K562 (cell line): ENCODE results near the gene PTHLH. TPM values are rescaled to one million over a fixed set of nuclear protein-coding genes. Genes with fewer than 3 reads are reported as not detected.

Experiments
- ATAC-seq: fragments of 200-7000 bp; cut with Tn5 transposase; 3 replicates; pipeline ENCODE4 v1.9.1; 2020; ENCODE audit warnings: moderate library complexity
- Bru-seq: library from RNA; stranded (reverse); fragments of 400-500 nt; gene quantifications from one replicate; lab custom pipeline; 2021; lab: Mats Ljungman, UMichigan
- BruChase-seq, 2 experiments: library from RNA; stranded (reverse); fragments of 400-500 nt; gene quantifications; one replicate each; lab custom pipeline; 2021; lab: Mats Ljungman, UMichigan
- BruUV-seq: library from RNA; stranded (reverse); fragments of 400-500 nt; replicated peaks from 2 replicates; lab custom pipeline; 2021; lab: Mats Ljungman, UMichigan
- CTCF ChIA-PET: fragments of 300-600 bp; formaldehyde crosslinking; extraction: SDS; loops from one replicate; lab custom pipeline; 2021; ENCODE audit warnings: low intra/inter-chr PET ratio; lab: Yijun Ruan, JAX
- POLR2A ChIA-PET: fragments of 300-600, 350-650 bp; sonication (Branson Sonifier 250); formaldehyde crosslinking; extraction: SDS; loops from one replicate; lab custom pipeline; 2021; ENCODE audit warnings: antibody characterized with exemption, inconsistent platforms; lab: Yijun Ruan, JAX
- DNase-seq, 4 experiments: peaks; one replicate each; pipeline versions ENCODE4 v3.0.0 to v3.0.0-alpha.2; 2011 to 2018; ENCODE audit warnings: low spot score in 3 of 4, mixed read lengths in 3 of 4; ENCODE audit errors: extremely low read depth in 1 of 4
- FAIRE-seq: peaks from 2 replicates; lab custom pipeline; 2011; peaks lifted over from hg19 to GRCh38; lab: Jason Lieb, UNC
- H2AFZ ChIP-seq: 2 replicates; pipeline ENCODE4 v1.6.0; 2011; ENCODE audit warnings: low read depth, low read length, control low read depth, inconsistent platforms
- H3K27ac ChIP-seq: fragments of 200-600 bp; 3 replicates; pipeline ENCODE4 v1.8.0; 2011; ENCODE audit warnings: low read depth, mild to moderate bottlenecking, control low read depth, inconsistent platforms, low read length, moderate library complexity, mixed read lengths; ENCODE audit errors: extremely low read depth
- H3K27me3 ChIP-seq, 2 experiments: fragments of 300-600 bp in 1 of 2; 2 replicates in 1 of 2; 3 replicates in 1 of 2; pipeline versions ENCODE4 v1.6.0 to v1.8.0; 2011; ENCODE audit warnings: inconsistent platforms in 2 of 2, low read length in 2 of 2, mild to moderate bottlenecking in 1 of 2, mixed read lengths in 1 of 2, moderate library complexity in 1 of 2; ENCODE audit not compliant: control insufficient read depth in 2 of 2, insufficient read depth in 2 of 2
- H3K36me3 ChIP-seq: fragments of 300-600 bp; 3 replicates; pipeline ENCODE4 v1.8.0; 2011; ENCODE audit warnings: mild to moderate bottlenecking, low read length, inconsistent platforms; ENCODE audit not compliant: control insufficient read depth, insufficient read depth
- H3K4me1 ChIP-seq, 2 experiments: fragments of 200-600 bp in 1 of 2; replicated peaks in 1 of 2; 2 replicates in 1 of 2; 3 replicates in 1 of 2; pipeline versions ENCODE4 v1.5.1 to v1.8.0; 2011; ENCODE audit warnings: inconsistent platforms in 2 of 2, low read length in 2 of 2, mild to moderate bottlenecking in 1 of 2, mixed read lengths in 1 of 2, moderate library complexity in 1 of 2; ENCODE audit not compliant: control insufficient read depth in 2 of 2, insufficient read depth in 2 of 2
- H3K4me2 ChIP-seq: 2 replicates; pipeline ENCODE4 v1.6.1; 2011; ENCODE audit warnings: low read length, control low read depth, inconsistent platforms, mixed read lengths; ENCODE audit not compliant: insufficient read depth
- H3K4me3 ChIP-seq: fragments of 200-600 bp; sonication (generic), shearing (Covaris generic); 2 replicates; pipeline ENCODE4 v1.5.1; 2016; ENCODE audit warnings: control low read depth, inconsistent platforms
- H3K79me2 ChIP-seq: fragments of 200-600 bp; 3 replicates; pipeline ENCODE4 v1.8.0; 2011; ENCODE audit warnings: low read length, inconsistent platforms; ENCODE audit not compliant: control insufficient read depth, insufficient read depth
- H3K9ac ChIP-seq, 2 experiments: 2 replicates each; pipeline versions ENCODE4 v1.6.0 to v1.6.1; 2011; ENCODE audit warnings: low read depth in 2 of 2, low read length in 2 of 2, control low read depth in 1 of 2, inconsistent platforms in 1 of 2, mild to moderate bottlenecking in 1 of 2, mixed read lengths in 1 of 2; ENCODE audit not compliant: insufficient read depth in 1 of 2
- H3K9me1 ChIP-seq: one replicate; pipeline ENCODE4 v1.6.0; 2011; ENCODE audit warnings: inconsistent platforms, mild to moderate bottlenecking, low read length, moderate library complexity; ENCODE audit not compliant: control insufficient read depth, insufficient read depth
- H3K9me3 ChIP-seq: replicated peaks from 2 replicates; pipeline ENCODE4 v1.5.1; 2011; ENCODE audit warnings: low read depth, low read length, inconsistent platforms; ENCODE audit not compliant: control insufficient read depth, insufficient read depth
- H4K20me1 ChIP-seq: replicated peaks from 2 replicates; pipeline ENCODE4 v1.6.1; 2011; ENCODE audit warnings: low read length, inconsistent platforms, mixed read lengths; ENCODE audit not compliant: control insufficient read depth, insufficient read depth
- ELF1 ChIP-seq: fragments of 200-800 bp; sonication (Bioruptor generic); IDR thresholded peaks from 2 replicates; pipeline ENCODE4 v1.6.1; 2016; ENCODE audit warnings: missing genetic modification characterization, missing compliant biosample characterization
- FUS ChIP-seq: fragments of 200-400 bp; formaldehyde crosslinking; optimal IDR thresholded peaks from 2 replicates; pipeline ENCODE3; 2017; ENCODE audit warnings: low read depth, low read length
- MNT ChIP-seq, 2 experiments: fragments of 450-650 bp; conservative IDR thresholded peaks; 2 replicates each; pipeline ENCODE4 v1.6.1; 2017; ENCODE audit warnings: mild to moderate bottlenecking in 2 of 2, moderate library complexity in 2 of 2
- POLR2AphosphoS2 ChIP-seq: IDR thresholded peaks from 2 replicates; pipeline ENCODE4 v1.6.1; 2012; ENCODE audit warnings: low read length, improper control_type of control experiment
- WGBS: fragments of 100-300 bp; shearing (Covaris generic); methylation state at CpG from one replicate; pipeline ENCODE4 v1.1.6; 2016; ENCODE audit warnings: low coverage, mixed read lengths; ENCODE audit not compliant: insufficient coverage; ENCODE audit errors: missing lambda C conversion rate; 5-methylcytosine and 5-hydroxymethylcytosine counted together
- in situ Hi-C: fragments of 300-500 bp; cut with MboI; formaldehyde crosslinking; loops from 4 replicates; pipeline ENCODE4 v1.15.0; 2018; ENCODE audit warnings: inconsistent platforms, mixed read lengths
- intact Hi-C: fragments of 100-400 bp; cut with micrococcal nuclease; formaldehyde crosslinking; loops from 2 replicates; pipeline ENCODE4 v1.14.2; 2022
- long read RNA-seq, 3 experiments: library from polyadenylated mRNA in 2 of 3; library from RNA in 1 of 3; unstranded in 2 of 3; stranded (forward) in 1 of 3; transcript quantifications; one replicate each; pipeline ENCODE4 v2.0.0, GENCODE V29; 2019 to 2022
- polyA minus RNA-seq, 3 experiments: library from RNA; depleted of rRNA, polyadenylated mRNA; stranded (reverse); fragments of >200 nt; gene quantifications; 2 replicates each; pipeline ENCODE4 v1.2.3, GENCODE V29; 2011
- polyA plus RNA-seq, 8 experiments: library from polyadenylated mRNA; depleted of rRNA in 4 of 8; stranded (reverse) in 5 of 8; unstranded in 3 of 8; fragments of >200 nt; fragmentation: Nextera tagmentation in 2 of 8; fragmentation: Illumina TruSeq in 1 of 8; extraction: Ambion mirVana in 2 of 8; extraction: Trizol in 1 of 8; gene quantifications; 2 replicates each; pipeline versions ENCODE4 v1.2.1 to v1.2.3, GENCODE V29; 2011 to 2014; ENCODE audit warnings: inconsistent platforms in 1 of 8, missing spikeins in 1 of 8
- total RNA-seq, 7 experiments: library from RNA; depleted of rRNA in 6 of 7; stranded (reverse); fragments of >200 nt in 6 of 7; fragmentation: Illumina TruSeq in 2 of 7; extraction: Trizol in 2 of 7; gene quantifications; 2 replicates each; pipeline versions ENCODE4 v1.2.1 to v1.2.3, GENCODE V29; 2011 to 2021; ENCODE audit warnings: low replicate concordance in 1 of 7

Gene PTHLH
- total RNA-seq (2011; cell fraction: chromatin; rRNA removed; ENCODE audit: low replicate concordance) = 2.9 and 3.2 TPM in 2 replicates
- total RNA-seq (2011; cell fraction: nucleolus; rRNA removed) = 1.6 and 4.0 TPM in 2 replicates
- 2.7 and 3.4 TPM in 2 replicates for total RNA-seq (2011; cell fraction: nucleoplasm; rRNA removed)
- total RNA-seq (2014; rRNA removed) (0.91 and 1.2 TPM in 2 replicates), total RNA-seq (2014; rRNA removed; fragmentation: Illumina TruSeq; extraction: Trizol) (0.40 and 0.54 TPM in 2 replicates), total RNA-seq (2015; rRNA removed; fragmentation: Illumina TruSeq; extraction: Trizol) (0.23 and 0.51 TPM in 2 replicates), total RNA-seq (2021) (0.78 and 0.98 TPM in 2 replicates), polyA plus RNA-seq (2011; rRNA removed) (1.1 and 2.5 TPM in 2 replicates), polyA plus RNA-seq (2014; fragmentation: Illumina TruSeq; extraction: Trizol) (0.68 and 0.85 TPM in 2 replicates), polyA plus RNA-seq (2014; fragmentation: Nextera tagmentation; extraction: Ambion mirVana) (under 1 TPM; 0.14 TPM), polyA plus RNA-seq (2014; rRNA removed) (0.74 and 1.2 TPM in 2 replicates), polyA minus RNA-seq (2011; rRNA and poly(A)+ RNA removed) (0.60 and 2.7 TPM in 2 replicates), Bru-seq, nascent RNA (percentile 49 among the genes with signal in this experiment), BruChase-seq, experiment 1, labeled RNA remaining after a 2-hour chase (percentile 41 among the genes with signal in this experiment), BruChase-seq, experiment 2, labeled RNA remaining after a 6-hour chase (percentile 45 among the genes with signal in this experiment)
- 1.7 and 5.0 TPM in 2 replicates for polyA plus RNA-seq (2011; cell fraction: cytosol; rRNA removed)
- 1.7 and 2.2 TPM in 2 replicates for polyA plus RNA-seq (2011; cell fraction: nucleus; rRNA removed)
- 1.2 and 1.4 TPM in 2 replicates for polyA plus RNA-seq (2012)
- not detected in 2 replicates for polyA minus RNA-seq (2011; cell fraction: cytosol; rRNA and poly(A)+ RNA removed)
- 2.0 and 2.6 TPM in 2 replicates for polyA minus RNA-seq (2011; cell fraction: nucleus; rRNA and poly(A)+ RNA removed)
- long read RNA-seq, experiment 1 = 0 reads
- long read RNA-seq, experiment 2, partial matches to known transcripts = 1 of 1 reads
- long read RNA-seq, experiment 2, other reads (novel, unspliced or antisense) = 0 of 1 reads
- long read RNA-seq, experiment 3 = 0 reads

- no peak for TF ChIP-seq FUS
- no peak for TF ChIP-seq ELF1
- TF ChIP-seq MNT (conservative IDR thresholded peaks at IDR 0.05) = no peak
- no peak for TF ChIP-seq POLR2AphosphoS2
- TF ChIP-seq, all 486 proteins: peak for 0
- Histone ChIP-seq H3K9me3 (no peaks in the 10 kb centered on the region), H3K4me2 (no peak within 1 kb of the TSS), H3K4me3 (no peak within 1 kb of the TSS), H3K9ac (no peak within 1 kb of the TSS), H3K36me3 (no peaks in the 10 kb centered on the region), H3K4me1 (peaks cover 2 to 31% of the 10 kb centered on the region in 2 experiments; a peak in 3 of 5 replicates), H2AFZ (no peak within 1 kb of the TSS), H3K27ac (no peak within 1 kb of the TSS), H3K27me3 (peaks cover 4 to 7% of the 10 kb centered on the region in 2 experiments; a peak in 2 of 5 replicates), H3K9me1 (no peaks in the 10 kb centered on the region), H3K79me2 (no peaks in the 10 kb centered on the region), H4K20me1 (no peaks in the 10 kb centered on the region)
- FAIRE-seq (no peak), DNase-seq (no peak), ATAC-seq (no peak)
- no TSS peak for BruUV-seq
- POLR2A ChIA-PET = interaction anchor here (0.7 kb wide), 1 partner anchor 20 kb away, joined by 4 read pairs; no protein-coding TSS in a partner anchor
- CTCF ChIA-PET = interaction anchor here (0.6 kb wide), 1 partner anchor 571 kb away, joined by 3 read pairs; no protein-coding TSS in a partner anchor
- 28% methylated on average over 2 of the region's 2 CpGs for WGBS
- in situ Hi-C loops (loop anchor here (10.0 kb wide), 1 partner anchor 202 kb away; no protein-coding TSS in a partner anchor), intact Hi-C loops (no loop called here)
Measured at GRCh38 chr12:27972721-27973120, at the start of gene PTHLH. PTHLH (minus strand) TSS chr12:27972733; CDS start chr12:27969494, 3,239 bp downstream.
